ENCODE results near the gene KIF14.

DNA sequence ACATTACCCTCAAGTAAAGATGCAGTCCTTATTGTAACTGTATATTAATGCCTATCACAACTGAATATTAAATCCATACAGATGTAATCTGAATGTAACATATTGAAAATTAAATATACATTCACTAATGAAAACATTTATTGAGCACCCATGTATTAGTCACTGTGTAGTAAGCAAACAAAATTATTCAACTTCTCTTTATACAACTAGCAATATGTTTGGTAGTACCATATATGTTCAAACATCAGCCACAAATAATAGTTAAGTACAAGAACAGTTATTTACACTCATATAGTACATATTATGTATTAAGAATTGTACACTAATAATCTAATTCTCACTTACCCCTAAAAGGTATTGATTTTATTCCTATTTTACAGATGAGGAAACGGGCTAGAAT lies 17.9 kb downstream of the KIF14 start:
- TF ChIP-seq CTCF (IDR thresholded peaks at IDR 0.05) (no peak), EZH2 (IDR thresholded peaks at IDR 0.05) (no peak), EZH2phosphoT487 (IDR thresholded peaks at IDR 0.05) (no peak)

Data from neural progenitor cell (in vitro differentiated cells).